Esophagus squamous epithelium (tissue), 5 donors: Measurements from ENCODE around the gene SLC6A9. TPM values are rescaled to one million over a fixed set of nuclear protein-coding genes. Genes with fewer than 3 reads are reported as not detected.

Experiments used
- DNase-seq: peaks from one replicate; lab custom pipeline; 2025; lab: John Stamatoyannopoulos, UW
- H3K27ac ChIP-seq, 4 donors: fragments of 200-600 bp; sonication (generic); one replicate each; pipeline ENCODE4 v1.5.1; 2016 to 2019; ENCODE audit warnings: mild to moderate bottlenecking in 1 of 4
- H3K27me3 ChIP-seq, 4 donors: fragments of 200-600 bp; sonication (generic); 1 replicate in 3 of 4; 2 replicates in 1 of 4; pipeline versions ENCODE4 v1.5.1 to v1.6.0; 2017 to 2021; ENCODE audit warnings: antibody characterized with exemption in 1 of 4
- H3K36me3 ChIP-seq, 3 donors: fragments of 200-600 bp; sonication (generic); one replicate each; pipeline ENCODE4 v1.5.1; 2016 to 2019
- H3K4me1 ChIP-seq, 3 donors: fragments of 200-600 bp; sonication (generic); one replicate each; pipeline ENCODE4 v1.5.1; 2017 to 2019
- H3K4me3 ChIP-seq, 4 donors: fragments of 200-600 bp; sonication (generic); 1 replicate in 3 of 4; 2 replicates in 1 of 4; pipeline ENCODE4 v1.5.1; 2016 to 2019; ENCODE audit warnings: mild to moderate bottlenecking in 2 of 4, moderate library complexity in 1 of 4
- H3K9me3 ChIP-seq, 3 donors: fragments of 200-600 bp; sonication (generic); one replicate each; pipeline ENCODE4 v1.5.1; 2016 to 2019
- CTCF ChIP-seq, 6 experiments: fragments of 450-650 bp in 4 of 6; fragments of 200-600 bp in 2 of 6; sonication (generic) in 2 of 6; IDR thresholded peaks; one replicate each; pipeline ENCODE4 v1.5.1; 2016 to 2019; ENCODE audit warnings: antibody characterized with exemption in 6 of 6, mild to moderate bottlenecking in 4 of 6, moderate library complexity in 4 of 6
- POLR2A ChIP-seq, 4 donors: fragments of 450-650 bp; IDR thresholded peaks; one replicate each; pipeline ENCODE4 v1.6.1; 2017; ENCODE audit warnings: antibody characterized with exemption in 4 of 4, mild to moderate bottlenecking in 4 of 4, moderate library complexity in 3 of 4
- WGBS, 2 donors: methylation state at CpG; one replicate each; pipeline ENCODE4 v1.1.5; 2018; 5-methylcytosine and 5-hydroxymethylcytosine counted together
- intact Hi-C: fragments of 100-400 bp; cut with DNase I; formaldehyde crosslinking; loops from one replicate; pipeline ENCODE4 v1.15.0; 2022
- total RNA-seq, 4 donors: library from RNA; depleted of rRNA; stranded (reverse); fragments of >200 nt; gene quantifications; one replicate each; pipeline ENCODE4 v1.1.0, GENCODE V29; 2016
- donor health status: DM: yes; HTN: yes; CAD: no.

SLC6A9 gene
- total RNA-seq, 4 donors from 2014 or later = 10.4 to 40.0 (median 23.2) TPM

GRCh38 chr1:44032170-44032790, 1.0 kb upstream of the SLC6A9 start:
- WGBS, 2 donors = 21 to 41% methylated on average over 6 of the region's 6 CpGs
- H3K36me3 ChIP-seq = no peaks in the 10 kb centered on the region
- no peak for DNase-seq
- peak overlapping the region; percentile 93 to 99 (median 96) for H3K27ac ChIP-seq
- H3K9me3 ChIP-seq = no peaks in the 10 kb centered on the region
- no peaks in the 10 kb centered on the region for H3K27me3 ChIP-seq
- intact Hi-C loops = loop anchor here (10.0 kb wide), 1 partner anchor 87 kb away; the partner anchor contains the start of gene IPO13
- peaks cover 31 to 89% (median 50%) of the 10 kb centered on the region in 3 donors for H3K4me1 ChIP-seq
- H3K4me3 ChIP-seq = peak overlapping the region in 2 of 4 donors; percentile 93 to 96
- TF ChIP-seq POLR2A (IDR thresholded peaks at IDR 0.05) = no peak
- TF ChIP-seq CTCF (IDR thresholded peaks at IDR 0.05) = no peak

DNA sequence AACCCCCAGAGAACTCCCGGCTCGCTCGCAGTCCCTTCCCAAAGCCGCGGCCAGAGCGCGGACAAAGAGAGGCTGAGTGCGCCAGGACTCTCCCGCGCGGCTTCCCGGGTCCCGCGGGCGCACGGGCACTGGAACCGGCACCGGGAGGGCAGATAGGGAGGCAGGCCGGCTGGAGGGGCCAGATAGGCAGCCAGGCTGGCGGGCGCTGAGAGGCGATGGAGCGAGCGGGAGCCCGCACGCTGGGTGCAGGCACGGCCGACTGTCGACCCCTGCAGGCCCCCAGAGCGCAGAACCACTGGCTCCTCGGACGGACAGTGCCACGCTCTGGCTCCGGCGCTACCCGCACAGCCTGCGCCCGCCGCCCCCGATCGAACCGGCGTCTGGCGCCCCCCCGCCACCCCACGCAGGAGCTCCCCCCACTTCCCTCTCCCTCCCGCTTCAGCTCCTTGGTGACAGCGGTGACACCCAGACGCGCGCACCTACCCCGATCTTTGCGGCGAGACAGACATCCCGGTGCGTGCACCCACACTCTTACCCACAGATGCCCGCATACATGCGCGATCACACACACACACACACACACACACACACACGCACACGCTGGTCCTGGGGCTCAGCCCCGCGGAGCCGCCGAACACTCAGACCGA, 534 bp downstream of the SLC6A9 start:
- TF ChIP-seq CTCF (IDR thresholded peaks at IDR 0.05) (peak in 2 of 6 experiments; percentile 9 to 11), POLR2A (IDR thresholded peaks at IDR 0.05) (no peak)
- DNase-seq = no peak
- H3K4me1 ChIP-seq = peaks cover 36 to 89% (median 51%) of the 10 kb centered on the region in 3 donors
- WGBS, 2 donors = 1% methylated on average over 15 of the region's 66 CpGs; no CpG with 5 or more reads in 1 of the 2 donors
- intact Hi-C loops = loop anchor here (10.0 kb wide), 1 partner anchor 86 kb away; the partner anchor contains the start of gene IPO13
- H3K9me3 ChIP-seq = no peaks in the 10 kb centered on the region
- no peaks in the 10 kb centered on the region for H3K27me3 ChIP-seq
- no peaks in the 10 kb centered on the region for H3K36me3 ChIP-seq
- H3K4me3 ChIP-seq = peak overlapping the region; percentile 71 to 96 (median 94)
- peak overlapping the region; percentile 93 to 99 (median 96) for H3K27ac ChIP-seq

DNA sequence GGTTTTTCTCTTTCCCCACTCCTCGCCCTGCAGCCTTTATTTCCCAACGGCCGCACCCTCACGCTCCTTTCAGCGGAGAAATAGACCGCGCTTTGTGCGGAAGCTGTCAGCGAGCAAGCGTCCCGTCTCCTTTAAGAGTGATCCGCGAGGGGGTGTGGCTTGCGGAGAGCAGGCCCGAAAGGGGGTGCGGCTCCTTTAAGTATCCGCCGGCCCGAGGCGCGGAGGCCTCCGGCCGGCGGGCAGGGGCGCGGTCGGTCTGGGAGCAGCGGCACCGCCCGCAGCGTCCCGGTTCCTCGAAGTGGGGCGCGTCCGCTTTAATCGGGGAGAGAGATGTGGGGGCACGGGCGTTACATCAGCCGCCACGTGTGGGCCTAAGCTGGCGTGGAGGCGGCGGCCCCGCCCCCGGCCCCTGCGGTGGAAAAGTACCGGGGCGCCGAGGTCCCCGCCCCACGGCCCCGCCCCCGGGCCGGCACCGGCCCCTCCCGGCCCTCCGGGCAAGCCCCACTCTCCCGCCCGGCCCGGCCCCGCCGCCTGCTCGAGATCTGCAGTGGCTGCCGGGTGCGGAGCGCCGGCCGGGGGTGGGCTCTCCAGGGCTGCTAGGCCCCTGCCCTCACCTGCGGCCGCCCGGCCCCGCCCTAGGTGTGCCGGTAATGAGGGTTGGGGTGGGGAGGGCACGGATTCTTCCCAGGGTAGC, 1.2 kb downstream of the SLC6A9 start:
- Histone ChIP-seq H3K4me1 (peaks cover 42 to 89% (median 53%) of the 10 kb centered on the region in 3 donors), H3K27ac (peak overlapping the region; percentile 93 to 99 (median 96)), H3K9me3 (no peaks in the 10 kb centered on the region), H3K4me3 (peak overlapping the region; percentile 71 to 96 (median 94)), H3K36me3 (no peaks in the 10 kb centered on the region), H3K27me3 (no peaks in the 10 kb centered on the region)
- WGBS, 2 donors = 0% methylated on average over 1 of the region's 75 CpGs; no CpG with 5 or more reads in 1 of the 2 donors
- TF ChIP-seq CTCF (IDR thresholded peaks at IDR 0.05) (no peak), POLR2A (IDR thresholded peaks at IDR 0.05) (peak in 2 of 4 donors; percentile 6 to 49)
- intact Hi-C loops = loop anchor here (10.0 kb wide), 1 partner anchor 85 kb away; the partner anchor contains the start of gene IPO13
- DNase-seq = peak; percentile 58

DNA sequence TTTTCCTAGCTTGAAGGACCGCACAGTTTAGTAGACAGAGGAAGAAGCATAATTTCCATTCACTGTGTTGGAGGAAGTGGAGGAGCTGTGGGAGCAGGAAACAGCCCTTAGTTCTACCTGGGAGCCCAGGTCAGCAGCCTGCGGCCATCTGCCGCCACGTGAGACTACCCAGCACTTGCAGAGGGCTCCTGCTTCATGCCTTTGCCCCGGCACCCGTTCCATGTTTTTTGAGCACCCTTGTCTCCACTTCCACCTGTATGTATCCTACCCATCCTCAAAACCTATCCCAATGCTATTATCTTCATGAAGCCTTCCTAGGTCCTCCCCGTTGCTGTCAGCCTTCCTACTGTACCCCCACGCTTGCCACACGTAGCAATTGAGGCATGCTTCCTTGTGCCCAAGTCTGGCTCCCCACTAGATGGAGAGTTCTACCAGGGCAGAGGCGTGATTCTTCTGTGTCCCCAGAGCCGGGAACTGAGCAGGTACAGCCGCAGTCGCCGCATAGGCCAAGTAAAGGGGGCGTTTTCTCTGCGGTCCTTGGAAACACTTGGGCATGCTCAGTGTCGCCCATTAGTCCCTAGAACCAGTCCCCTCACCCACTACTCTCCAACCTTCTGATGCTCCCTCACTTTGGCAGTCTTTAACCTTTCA, 1.9 kb downstream of the SLC6A9 start:
- TF ChIP-seq CTCF (IDR thresholded peaks at IDR 0.05) = no peak
- TF ChIP-seq POLR2A (IDR thresholded peaks at IDR 0.05) = no peak
- Histone ChIP-seq H3K36me3 (no peaks in the 10 kb centered on the region), H3K27ac (peak overlapping the region; percentile 93 to 99 (median 96)), H3K9me3 (no peaks in the 10 kb centered on the region), H3K4me3 (peak overlapping the region; percentile 71 to 96 (median 94)), H3K27me3 (no peaks in the 10 kb centered on the region), H3K4me1 (peaks cover 48 to 89% (median 56%) of the 10 kb centered on the region in 3 donors)
- intact Hi-C loops = no loop called here
- no peak for DNase-seq
- WGBS, 2 donors = 30 to 38% methylated on average over 14 to 17 of the region's 17 CpGs
